K562 (cell line): ENCODE results near the gene WEE1. TPM values are rescaled to one million over a fixed set of nuclear protein-coding genes. Genes with fewer than 3 reads are reported as not detected.

Experiments used
- ATAC-seq: fragments of 200-7000 bp; cut with Tn5 transposase; 3 replicates; pipeline ENCODE4 v1.9.1; 2020; ENCODE audit warnings: moderate library complexity
- BruUV-seq: library from RNA; stranded (reverse); fragments of 400-500 nt; replicated peaks from 2 replicates; lab custom pipeline; 2021; lab: Mats Ljungman, UMichigan
- CTCF ChIA-PET: fragments of 300-600 bp; formaldehyde crosslinking; extraction: SDS; loops from one replicate; lab custom pipeline; 2021; ENCODE audit warnings: low intra/inter-chr PET ratio; lab: Yijun Ruan, JAX
- POLR2A ChIA-PET: fragments of 300-600, 350-650 bp; sonication (Branson Sonifier 250); formaldehyde crosslinking; extraction: SDS; loops from one replicate; lab custom pipeline; 2021; ENCODE audit warnings: antibody characterized with exemption, inconsistent platforms; lab: Yijun Ruan, JAX
- DNase-seq, 4 experiments: peaks; one replicate each; pipeline versions ENCODE4 v3.0.0 to v3.0.0-alpha.2; 2011 to 2018; ENCODE audit warnings: low spot score in 3 of 4, mixed read lengths in 3 of 4; ENCODE audit errors: extremely low read depth in 1 of 4
- FAIRE-seq: peaks from 2 replicates; lab custom pipeline; 2011; peaks lifted over from hg19 to GRCh38; lab: Jason Lieb, UNC
- H2AFZ ChIP-seq: 2 replicates; pipeline ENCODE4 v1.6.0; 2011; ENCODE audit warnings: low read depth, low read length, control low read depth, inconsistent platforms
- H3K27ac ChIP-seq: fragments of 200-600 bp; 3 replicates; pipeline ENCODE4 v1.8.0; 2011; ENCODE audit warnings: low read depth, mild to moderate bottlenecking, control low read depth, inconsistent platforms, low read length, moderate library complexity, mixed read lengths; ENCODE audit errors: extremely low read depth
- H3K27me3 ChIP-seq, 2 experiments: fragments of 300-600 bp in 1 of 2; 2 replicates in 1 of 2; 3 replicates in 1 of 2; pipeline versions ENCODE4 v1.6.0 to v1.8.0; 2011; ENCODE audit warnings: inconsistent platforms in 2 of 2, low read length in 2 of 2, mild to moderate bottlenecking in 1 of 2, mixed read lengths in 1 of 2, moderate library complexity in 1 of 2; ENCODE audit not compliant: control insufficient read depth in 2 of 2, insufficient read depth in 2 of 2
- H3K36me3 ChIP-seq: fragments of 300-600 bp; 3 replicates; pipeline ENCODE4 v1.8.0; 2011; ENCODE audit warnings: mild to moderate bottlenecking, low read length, inconsistent platforms; ENCODE audit not compliant: control insufficient read depth, insufficient read depth
- H3K4me1 ChIP-seq, 2 experiments: fragments of 200-600 bp in 1 of 2; replicated peaks in 1 of 2; 2 replicates in 1 of 2; 3 replicates in 1 of 2; pipeline versions ENCODE4 v1.5.1 to v1.8.0; 2011; ENCODE audit warnings: inconsistent platforms in 2 of 2, low read length in 2 of 2, mild to moderate bottlenecking in 1 of 2, mixed read lengths in 1 of 2, moderate library complexity in 1 of 2; ENCODE audit not compliant: control insufficient read depth in 2 of 2, insufficient read depth in 2 of 2
- H3K4me2 ChIP-seq: 2 replicates; pipeline ENCODE4 v1.6.1; 2011; ENCODE audit warnings: low read length, control low read depth, inconsistent platforms, mixed read lengths; ENCODE audit not compliant: insufficient read depth
- H3K4me3 ChIP-seq: fragments of 200-600 bp; sonication (generic), shearing (Covaris generic); 2 replicates; pipeline ENCODE4 v1.5.1; 2016; ENCODE audit warnings: control low read depth, inconsistent platforms
- H3K79me2 ChIP-seq: fragments of 200-600 bp; 3 replicates; pipeline ENCODE4 v1.8.0; 2011; ENCODE audit warnings: low read length, inconsistent platforms; ENCODE audit not compliant: control insufficient read depth, insufficient read depth
- H3K9ac ChIP-seq, 2 experiments: 2 replicates each; pipeline versions ENCODE4 v1.6.0 to v1.6.1; 2011; ENCODE audit warnings: low read depth in 2 of 2, low read length in 2 of 2, control low read depth in 1 of 2, inconsistent platforms in 1 of 2, mild to moderate bottlenecking in 1 of 2, mixed read lengths in 1 of 2; ENCODE audit not compliant: insufficient read depth in 1 of 2
- H3K9me1 ChIP-seq: one replicate; pipeline ENCODE4 v1.6.0; 2011; ENCODE audit warnings: inconsistent platforms, mild to moderate bottlenecking, low read length, moderate library complexity; ENCODE audit not compliant: control insufficient read depth, insufficient read depth
- H3K9me3 ChIP-seq: replicated peaks from 2 replicates; pipeline ENCODE4 v1.5.1; 2011; ENCODE audit warnings: low read depth, low read length, inconsistent platforms; ENCODE audit not compliant: control insufficient read depth, insufficient read depth
- H4K20me1 ChIP-seq: replicated peaks from 2 replicates; pipeline ENCODE4 v1.6.1; 2011; ENCODE audit warnings: low read length, inconsistent platforms, mixed read lengths; ENCODE audit not compliant: control insufficient read depth, insufficient read depth
- NFATC3 ChIP-seq: fragments of 450-650 bp; IDR thresholded peaks from 2 replicates; pipeline ENCODE4 v1.6.1; 2017; ENCODE audit warnings: mild to moderate bottlenecking
- POLR2B ChIP-seq: fragments of 450-650 bp; IDR thresholded peaks from 2 replicates; pipeline ENCODE4 v1.6.1; 2018; ENCODE audit warnings: low read depth; ENCODE audit not compliant: partially characterized antibody
- RBM25 ChIP-seq: fragments of 200-400 bp; formaldehyde crosslinking; IDR thresholded peaks from 2 replicates; pipeline ENCODE4 v1.6.1; 2018; ENCODE audit warnings: low read length, low read depth, moderate library complexity; ENCODE audit not compliant: severe bottlenecking
- SIX5 ChIP-seq, 2 experiments: IDR thresholded peaks; 2 replicates each; pipeline ENCODE4 v1.6.1; 2011; ENCODE audit warnings: low read length in 2 of 2, borderline replicate concordance in 1 of 2, low read depth in 1 of 2, mild to moderate bottlenecking in 1 of 2, moderate library complexity in 1 of 2; ENCODE audit not compliant: insufficient read depth in 1 of 2
- TRIM24 ChIP-seq, 2 experiments: fragments of 450-650 bp; IDR thresholded peaks; 2 replicates each; pipeline ENCODE4 v1.6.1; 2016
- ZNF121 ChIP-seq: sonication (generic); formaldehyde crosslinking; conservative IDR thresholded peaks from 2 replicates; pipeline ENCODE4 v1.8.0; 2022; ENCODE audit warnings: missing genetic modification reagents
- WGBS: fragments of 100-300 bp; shearing (Covaris generic); methylation state at CpG from one replicate; pipeline ENCODE4 v1.1.6; 2016; ENCODE audit warnings: low coverage, mixed read lengths; ENCODE audit not compliant: insufficient coverage; ENCODE audit errors: missing lambda C conversion rate; 5-methylcytosine and 5-hydroxymethylcytosine counted together
- in situ Hi-C: fragments of 300-500 bp; cut with MboI; formaldehyde crosslinking; loops from 4 replicates; pipeline ENCODE4 v1.15.0; 2018; ENCODE audit warnings: inconsistent platforms, mixed read lengths
- intact Hi-C: fragments of 100-400 bp; cut with micrococcal nuclease; formaldehyde crosslinking; loops from 2 replicates; pipeline ENCODE4 v1.14.2; 2022
- polyA plus RNA-seq, 8 experiments: library from polyadenylated mRNA; depleted of rRNA in 4 of 8; stranded (reverse) in 5 of 8; unstranded in 3 of 8; fragments of >200 nt; fragmentation: Nextera tagmentation in 2 of 8; fragmentation: Illumina TruSeq in 1 of 8; extraction: Ambion mirVana in 2 of 8; extraction: Trizol in 1 of 8; gene quantifications; 2 replicates each; pipeline versions ENCODE4 v1.2.1 to v1.2.3, GENCODE V29; 2011 to 2014; ENCODE audit warnings: inconsistent platforms in 1 of 8, missing spikeins in 1 of 8
- total RNA-seq, 7 experiments: library from RNA; depleted of rRNA in 6 of 7; stranded (reverse); fragments of >200 nt in 6 of 7; fragmentation: Illumina TruSeq in 2 of 7; extraction: Trizol in 2 of 7; gene quantifications; 2 replicates each; pipeline versions ENCODE4 v1.2.1 to v1.2.3, GENCODE V29; 2011 to 2021; ENCODE audit warnings: low replicate concordance in 1 of 7

Gene WEE1
- total and polyA plus RNA-seq, 9 of the 15 experiments (the other 6 are each of a cell fraction or from before 2014, with no cell fraction given), result 21.9 to 99.0 (median 67.4) TPM

DNA sequence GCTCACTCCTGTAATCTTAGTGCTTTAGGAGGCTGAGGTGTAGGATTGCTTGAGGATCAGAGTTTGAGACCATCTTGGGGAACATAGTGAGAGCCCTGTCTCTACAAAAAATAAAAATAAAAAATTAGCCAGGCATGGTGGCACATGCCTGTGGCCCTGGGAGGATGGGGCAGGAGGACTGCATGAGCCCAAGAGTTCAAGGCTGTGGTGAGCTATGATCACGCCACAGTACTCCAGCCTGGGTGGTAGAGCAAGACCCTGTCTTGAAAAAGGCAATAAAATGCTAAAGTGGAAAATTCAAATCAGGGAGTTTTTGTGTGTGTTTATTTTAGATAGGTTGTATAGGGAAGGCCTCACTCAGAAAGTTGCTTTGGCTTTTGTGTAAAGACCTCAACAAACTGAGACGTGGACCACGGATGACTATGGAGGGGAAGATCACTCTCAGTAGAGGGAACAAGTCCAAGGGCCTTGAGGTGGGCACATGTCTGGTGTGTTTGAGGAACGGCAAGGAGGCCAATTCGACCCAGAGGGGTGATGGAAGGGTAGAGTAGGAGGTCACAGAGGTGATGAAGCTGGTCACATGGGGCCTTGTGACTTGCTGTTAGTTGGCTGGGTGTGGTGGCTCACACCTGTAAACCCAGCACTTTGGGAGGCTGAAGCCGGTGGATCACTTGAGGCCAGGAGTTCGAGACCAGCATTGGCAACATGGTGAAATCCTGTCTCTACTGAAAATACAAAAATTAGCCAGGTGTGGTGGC, 35.7 kb downstream of the WEE1 start (continued):
- TF ChIP-seq NFATC3, result no peak
- TF ChIP-seq, all 486 proteins: peak for 0

DNA sequence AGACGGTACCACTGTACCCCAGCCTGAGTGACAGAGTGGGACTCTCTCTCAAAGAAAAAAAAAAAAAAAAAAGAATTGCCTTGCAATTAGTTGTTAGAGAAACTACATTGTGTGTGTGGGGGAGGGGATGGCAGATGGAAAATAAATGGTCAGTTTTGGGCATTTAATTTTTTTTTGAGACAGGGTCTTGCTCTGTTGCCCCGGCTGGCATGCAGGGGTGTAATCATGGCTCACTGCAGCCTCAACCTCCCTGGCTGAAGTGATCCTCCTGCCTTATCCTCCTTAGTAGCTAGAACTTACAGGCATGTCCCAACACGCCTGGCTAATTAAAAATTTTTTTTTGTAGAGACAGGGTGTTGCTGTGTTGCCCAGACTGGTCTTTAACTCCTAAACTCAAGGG, 36.4 kb downstream of the WEE1 start:
- FAIRE-seq (no peak), DNase-seq (no peak)
- Histone ChIP-seq H3K27me3 (no peaks in the 10 kb centered on the region), H3K9ac (no peak overlapping the region)
- TF ChIP-seq SIX5 (IDR thresholded peaks at IDR 0.05; ENCODE audit: borderline replicate concordance in 1 of 2, insufficient read depth in 1 of 2, low read depth in 1 of 2, low read length in 2 of 2) (no peak), TRIM24 (IDR thresholded peaks at IDR 0.05) (peak in 1 of 2 experiments; percentile 39; a peak in 1 of 4 replicates), POLR2B (no peak), ZNF121 (CRISPR knock-in tag) (peak; percentile 60; the same call in 1 of the 2 replicates), RBM25 (peak; percentile 17)
- TF ChIP-seq, all 486 proteins: peak for 3
- WGBS, result 88% methylated on average over 3 of the region's 3 CpGs
- no peak overlapping the region for H3K4me3 ChIP-seq
- in situ Hi-C loops (no loop called here), intact Hi-C loops (loop anchor here (5.0 to 10.0 kb wide), 4 partner anchors 148 to 697 kb away; partner anchors contain the start of genes ADM and ZNF143)
- H3K36me3 ChIP-seq, result no peaks in the 10 kb centered on the region
- H3K27ac ChIP-seq, result no peak overlapping the region
- no peak overlapping the region for H2AFZ ChIP-seq
- no peaks in the 10 kb centered on the region for H3K9me1 ChIP-seq
- no peaks in the 10 kb centered on the region for H3K9me3 ChIP-seq
- ChIA-PET POLR2A (interaction anchor here (0.6 to 1.1 kb wide), 2 partner anchors 34 to 1087 kb away, joined by 3 to 5 read pairs; no protein-coding TSS in a partner anchor), CTCF (no interaction called here)
- no peak overlapping the region for H3K4me2 ChIP-seq
- ATAC-seq, result no peak
- no peaks in the 10 kb centered on the region for H4K20me1 ChIP-seq
- H3K4me1 ChIP-seq, result peaks cover 24 to 26% of the 10 kb centered on the region in 2 experiments
- no peaks in the 10 kb centered on the region for H3K79me2 ChIP-seq
- no TSS peak for BruUV-seq
